ENCODE results near the gene ACAP3. TPM values are rescaled to one million over a fixed set of nuclear protein-coding genes. Genes with fewer than 3 reads are reported as not detected.

ACAP3 gene
- total and polyA plus RNA-seq, 5 experiments from 2014 or later, result 2.0 to 69.1 (median 6.7) TPM

GRCh38 chr1:1307261-1307922 is 338 bp downstream of the ACAP3 start:
- Mint-ChIP-seq H3K36me3 (peaks cover 0 to 3% (median 0%) of the 10 kb centered on the region in 3 donors), H3K4me1 (peaks cover 6 to 26% (median 22%) of the 10 kb centered on the region in 4 donors), H3K27ac (peak overlapping the region in 9 of 10 donors; percentile 57 to 97 (median 84)), H3K9me3 (no peaks in the 10 kb centered on the region), H3K4me3 (peak overlapping the region; percentile 82 to 90 (median 88)), H3K27me3 (no peaks in the 10 kb centered on the region)
- POLR2A ChIA-PET, result interaction anchor here (1.0 to 1.1 kb wide), 2 partner anchors 66 to 132 kb away, joined by 3 to 4 read pairs; no protein-coding TSS in a partner anchor
- DNase-seq (peak in 1 of 10 donors; percentile 12), ATAC-seq (peak in 1 of 2 donors; percentile 2)

- Mint-ChIP-seq H3K36me3 (peaks cover 0 to 3% (median 0%) of the 10 kb centered on the region in 3 donors), H3K4me1 (peaks cover 6 to 27% (median 22%) of the 10 kb centered on the region in 4 donors), H3K27ac (peak overlapping the region; percentile 57 to 97 (median 86)), H3K4me3 (peak overlapping the region; percentile 82 to 90 (median 88)), H3K9me3 (no peaks in the 10 kb centered on the region), H3K27me3 (no peaks in the 10 kb centered on the region)
- no peak for ATAC-seq
- peak in 1 of 10 donors; percentile 17 for DNase-seq
- POLR2A ChIA-PET, result interaction anchor here (0.6 to 1.1 kb wide), 3 partner anchors 67 to 913 kb away, joined by 3 to 4 read pairs (median 3); no protein-coding TSS in a partner anchor
Measured at GRCh38 chr1:1306661-1307260, 969 bp downstream of the ACAP3 start.

DNA sequence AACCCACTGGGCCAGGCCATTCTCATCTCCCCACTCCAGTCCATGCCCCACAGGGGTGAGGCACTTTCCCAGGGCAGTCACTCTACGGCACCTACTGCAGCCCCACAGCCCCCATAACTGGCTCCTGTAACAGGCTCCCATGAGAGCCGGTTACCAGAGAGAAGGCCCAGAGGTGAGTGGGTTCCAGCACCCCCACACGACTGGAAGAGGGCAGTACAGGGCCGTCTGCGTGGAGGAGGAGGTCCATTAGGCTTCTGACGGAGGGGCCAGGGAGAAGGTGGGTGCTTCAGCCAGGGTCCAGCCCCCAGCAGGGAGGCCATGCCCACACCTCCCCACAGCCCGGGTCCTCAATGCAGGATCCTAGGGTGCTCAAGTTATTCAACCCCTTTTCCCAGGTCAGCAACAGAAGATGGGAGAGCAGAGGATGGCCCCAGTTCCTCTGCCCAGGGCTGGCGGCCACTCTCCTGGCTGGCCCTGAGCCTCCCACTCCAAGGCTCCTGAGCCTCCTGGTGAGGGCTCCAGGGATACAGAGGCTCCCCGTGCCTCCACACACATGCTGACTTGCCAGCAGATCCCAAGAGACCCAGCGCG is 1.6 kb downstream of the ACAP3 start:
- ATAC-seq (no peak), DNase-seq (peak in 1 of 10 donors; percentile 28)
- Mint-ChIP-seq H3K36me3 (no peaks in the 10 kb centered on the region), H3K27ac (peak overlapping the region; percentile 57 to 94 (median 89)), H3K9me3 (no peaks in the 10 kb centered on the region), H3K4me1 (peaks cover 6 to 28% (median 22%) of the 10 kb centered on the region in 4 donors), H3K4me3 (peak overlapping the region; percentile 82 to 90 (median 88)), H3K27me3 (no peaks in the 10 kb centered on the region)
- POLR2A ChIA-PET, result interaction anchor here (0.6 to 1.8 kb wide), 5 partner anchors 11 to 914 kb away, joined by 3 to 5 read pairs (median 3); partner anchors contain the start of gene AURKAIP1

DNA sequence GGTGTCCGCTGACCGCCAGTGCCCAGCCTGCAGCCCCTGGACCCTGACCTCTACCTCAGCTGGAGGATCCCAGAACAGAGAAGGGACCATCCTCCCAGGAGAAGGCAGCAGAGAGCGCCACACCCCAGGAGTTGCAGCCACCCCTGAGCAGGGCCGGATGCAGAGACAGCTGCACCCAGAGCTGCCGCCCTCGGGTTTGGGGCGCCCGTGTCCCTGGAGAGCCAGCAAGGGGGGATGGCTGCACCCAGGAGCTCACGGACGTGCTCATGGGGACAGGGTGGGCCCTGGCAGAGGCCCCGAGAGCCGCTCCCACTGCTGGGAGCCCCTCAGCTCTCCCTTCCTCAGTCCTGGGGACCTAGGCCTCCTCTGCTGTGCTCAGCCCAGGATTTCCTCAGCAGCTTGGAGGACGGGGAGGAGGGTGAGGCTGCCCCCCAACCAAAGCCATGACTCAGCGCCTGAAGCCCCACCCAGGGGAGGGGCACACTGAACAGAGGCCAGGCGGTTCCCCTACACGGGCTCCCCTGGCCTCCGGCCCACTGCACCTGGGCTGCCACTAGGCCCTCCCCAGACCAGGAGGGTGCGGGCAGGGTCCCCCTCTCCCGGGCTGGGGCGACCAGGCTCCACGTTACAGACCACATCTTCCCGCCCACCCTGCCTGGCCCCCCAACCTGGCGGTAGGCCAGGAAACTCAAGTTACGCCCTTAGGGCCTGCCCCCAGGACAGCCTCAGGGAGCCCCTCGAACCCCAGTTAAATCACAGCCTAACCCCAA is 2.2 kb downstream of the ACAP3 start:
- DNase-seq, result peak; percentile 46 to 85 (median 64)
- Mint-ChIP-seq H3K27ac (peak overlapping the region; percentile 31 to 94 (median 88)), H3K9me3 (no peaks in the 10 kb centered on the region), H3K36me3 (no peaks in the 10 kb centered on the region), H3K27me3 (no peaks in the 10 kb centered on the region), H3K4me3 (peak overlapping the region; percentile 82 to 90 (median 88)), H3K4me1 (peaks cover 6 to 25% (median 22%) of the 10 kb centered on the region in 4 donors)
- POLR2A ChIA-PET, result interaction anchor here (0.5 to 1.8 kb wide), 12 partner anchors 9 to 286 kb away, joined by 3 to 9 read pairs (median 4); partner anchors contain the start of gene AURKAIP1
- peak; percentile 42 to 48 for ATAC-seq

DNA sequence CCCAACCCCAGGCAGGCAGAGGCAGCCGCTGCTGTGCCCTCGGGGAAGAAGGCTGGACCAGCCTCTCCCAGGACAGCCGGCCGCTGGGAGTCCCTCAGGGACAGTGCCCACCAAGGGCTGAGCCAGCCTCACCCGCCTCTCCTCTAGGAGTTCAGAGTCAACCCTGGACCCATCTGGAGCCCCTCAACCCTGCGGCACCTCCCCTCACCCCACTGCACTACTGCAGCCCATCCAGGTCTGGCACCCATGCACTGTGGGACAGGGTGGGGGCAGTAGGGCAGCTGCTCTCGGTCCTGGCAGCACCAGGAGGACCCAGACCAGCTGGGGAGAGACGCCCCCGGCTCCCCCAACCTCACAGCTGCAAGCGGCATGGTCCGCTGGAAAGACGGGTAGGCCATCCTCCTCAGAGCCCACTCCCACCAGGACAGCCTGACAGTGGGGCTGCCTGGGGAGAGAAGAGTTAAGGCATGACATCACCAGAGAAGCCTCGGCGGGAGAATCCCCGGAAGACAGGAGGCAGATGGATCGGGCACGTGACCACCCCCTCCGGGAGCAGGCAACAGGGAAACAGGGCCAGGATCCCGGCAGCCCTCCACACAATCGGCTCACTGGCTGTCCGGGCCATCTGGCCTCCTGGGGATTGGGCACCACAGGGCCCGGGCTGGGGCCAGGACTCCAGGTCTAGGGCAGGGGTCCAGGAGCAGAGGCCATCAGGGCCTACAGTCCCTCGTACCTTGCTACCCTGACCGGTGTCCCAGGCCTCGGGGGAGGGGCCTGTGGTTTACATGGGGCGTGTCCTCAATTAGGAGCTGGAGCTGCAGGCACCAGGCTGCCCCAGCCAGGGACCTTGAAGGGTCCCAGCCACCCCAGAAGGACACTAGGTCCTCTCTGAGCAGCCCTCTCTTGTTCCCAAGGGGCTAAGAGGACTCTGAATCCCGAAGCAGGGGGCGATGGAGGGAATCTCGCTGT is 3.1 kb downstream of the ACAP3 start:
- H3K27me3 Mint-ChIP-seq, result no peaks in the 10 kb centered on the region
- DNase-seq, result no peak
- peaks cover 6 to 29% (median 22%) of the 10 kb centered on the region in 4 donors for H3K4me1 Mint-ChIP-seq
- no peak for ATAC-seq
- POLR2A ChIA-PET, result interaction anchor here (0.5 to 1.8 kb wide), 10 partner anchors 10 to 198 kb away, joined by 3 to 6 read pairs (median 4); partner anchors contain the start of gene AURKAIP1
- no peaks in the 10 kb centered on the region for H3K36me3 Mint-ChIP-seq
- H3K4me3 Mint-ChIP-seq, result peak overlapping the region; percentile 45 to 90 (median 86)
- H3K9me3 Mint-ChIP-seq, result no peaks in the 10 kb centered on the region
- H3K27ac Mint-ChIP-seq, result peak overlapping the region in 7 of 10 donors; percentile 22 to 81 (median 52)

- ATAC-seq, result no peak
- Mint-ChIP-seq H3K27ac (no peak overlapping the region), H3K36me3 (no peaks in the 10 kb centered on the region)
Measured at GRCh38 chr1:1303736-1304135, 4.0 kb downstream of the ACAP3 start.

GRCh38 chr1:1302951-1303509 is 4.7 kb downstream of the ACAP3 start:
- Mint-ChIP-seq H3K4me1 (peaks cover 6 to 29% (median 22%) of the 10 kb centered on the region in 4 donors), H3K9me3 (no peaks in the 10 kb centered on the region), H3K27ac (no peak overlapping the region), H3K27me3 (no peaks in the 10 kb centered on the region), H3K4me3 (no peak overlapping the region), H3K36me3 (no peaks in the 10 kb centered on the region)
- DNase-seq (no peak), ATAC-seq (no peak)
- POLR2A ChIA-PET, result no interaction called here

More at GRCh38 chr1:1303736-1304135, 4.0 kb downstream of the ACAP3 start:
- peaks cover 6 to 29% (median 22%) of the 10 kb centered on the region in 4 donors for H3K4me1 Mint-ChIP-seq
- POLR2A ChIA-PET, result no interaction called here
- DNase-seq, result no peak
- H3K9me3 Mint-ChIP-seq, result no peaks in the 10 kb centered on the region
- H3K27me3 Mint-ChIP-seq, result no peaks in the 10 kb centered on the region
- no peak overlapping the region for H3K4me3 Mint-ChIP-seq

DNA sequence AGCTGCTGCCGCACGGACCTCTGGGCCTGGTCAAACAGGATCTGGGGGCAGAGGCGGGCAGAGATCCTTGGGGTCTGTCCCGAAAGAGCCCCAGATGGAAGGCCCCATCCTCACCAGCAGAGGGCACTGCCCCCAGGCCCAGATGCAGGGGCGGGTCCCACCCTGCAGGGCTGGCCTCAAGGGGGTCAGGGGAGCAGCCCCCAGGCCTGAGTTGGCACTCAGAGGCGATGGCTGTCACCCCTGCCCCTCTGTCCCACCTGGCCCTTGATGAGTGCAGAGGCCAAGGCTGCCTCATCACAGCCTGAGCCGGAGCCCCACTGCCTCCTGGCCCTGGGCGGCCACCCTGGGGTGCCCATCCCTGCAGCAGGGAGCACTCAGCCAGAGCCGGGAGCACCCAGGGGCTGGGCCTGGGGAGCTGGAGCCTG is 5.7 kb downstream of the ACAP3 start:
- ATAC-seq, result no peak
- no peak overlapping the region for H3K27ac Mint-ChIP-seq
- no peak for DNase-seq
- H3K9me3 Mint-ChIP-seq, result no peaks in the 10 kb centered on the region
- no peaks in the 10 kb centered on the region for H3K36me3 Mint-ChIP-seq
- H3K27me3 Mint-ChIP-seq, result no peaks in the 10 kb centered on the region
- peaks cover 6 to 27% (median 21%) of the 10 kb centered on the region in 4 donors for H3K4me1 Mint-ChIP-seq
- POLR2A ChIA-PET, result no interaction called here
- H3K4me3 Mint-ChIP-seq, result no peak overlapping the region

DNA sequence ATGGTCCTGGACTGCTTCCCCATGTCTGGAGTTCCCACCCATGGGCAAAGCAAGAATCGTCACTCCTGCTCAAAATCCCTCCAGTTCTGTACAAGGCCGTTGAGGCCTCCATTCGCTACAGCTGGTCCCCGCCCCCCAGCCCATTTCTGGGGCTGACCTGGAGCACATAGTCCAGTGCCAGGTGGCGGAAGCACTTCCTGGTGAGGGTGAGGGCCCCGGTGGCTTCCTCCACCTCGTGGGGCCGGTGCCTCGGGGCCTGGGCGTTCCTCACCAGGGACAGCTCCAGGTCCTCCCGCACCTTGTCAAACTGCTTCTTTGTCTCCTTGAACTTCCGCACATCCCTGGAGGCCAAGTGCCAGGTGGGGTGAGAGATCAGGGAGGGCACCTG is 7.4 kb downstream of the ACAP3 start:
- no peak overlapping the region for H3K4me3 Mint-ChIP-seq
- peaks cover 2 to 12% (median 4%) of the 10 kb centered on the region in 4 donors for H3K4me1 Mint-ChIP-seq
- ATAC-seq, result no peak
- H3K36me3 Mint-ChIP-seq, result no peaks in the 10 kb centered on the region
- peak overlapping the region in 1 of 10 donors; percentile 53 for H3K27ac Mint-ChIP-seq
- DNase-seq, result no peak
- POLR2A ChIA-PET, result interaction anchor here (0.7 kb wide), 1 partner anchor 24 kb away, joined by 3 read pairs; no protein-coding TSS in a partner anchor
- H3K9me3 Mint-ChIP-seq, result no peaks in the 10 kb centered on the region
- no peaks in the 10 kb centered on the region for H3K27me3 Mint-ChIP-seq

DNA sequence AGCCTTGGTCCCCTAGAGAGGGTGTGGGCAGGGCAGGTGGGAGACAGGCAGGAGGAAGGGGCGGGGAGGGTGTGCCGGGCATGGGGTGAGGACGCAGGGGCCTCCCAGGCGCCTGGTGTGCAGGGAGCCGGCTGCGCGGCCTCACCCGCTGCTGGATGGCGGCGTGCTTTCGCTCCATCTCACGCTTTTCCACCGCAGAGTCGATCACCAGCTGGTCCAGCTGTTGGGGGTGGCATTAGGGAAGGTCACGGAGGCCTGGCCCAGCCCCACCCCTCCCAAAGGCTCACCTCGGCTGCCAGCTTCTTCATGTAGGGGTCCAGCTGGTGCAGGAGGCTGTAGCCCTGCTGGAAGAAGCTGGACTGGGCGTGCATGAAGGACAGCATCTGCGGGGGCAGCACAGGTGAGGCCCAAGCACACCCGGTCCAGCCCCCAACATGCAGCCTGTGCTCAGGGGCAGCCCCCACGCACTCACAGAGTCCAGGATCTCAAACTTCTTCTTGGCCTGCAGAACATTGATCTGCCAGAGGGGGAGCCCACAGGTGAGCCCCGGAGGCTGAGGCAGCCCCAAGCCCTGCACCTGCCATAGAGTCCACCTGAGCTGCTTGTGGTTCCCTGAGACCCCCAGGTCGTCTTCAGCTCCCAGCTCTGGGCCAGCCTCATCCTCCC is 7.9 kb downstream of the ACAP3 start:
- Mint-ChIP-seq H3K4me3 (no peak overlapping the region), H3K27me3 (no peaks in the 10 kb centered on the region), H3K27ac (peak overlapping the region in 1 of 10 donors; percentile 53), H3K4me1 (peaks cover 0 to 9% (median 2%) of the 10 kb centered on the region in 4 donors), H3K36me3 (no peaks in the 10 kb centered on the region), H3K9me3 (no peaks in the 10 kb centered on the region)
- POLR2A ChIA-PET, result no interaction called here
- peak; percentile 87 to 88 for ATAC-seq
- peak in 2 of 10 donors; percentile 30 to 42 for DNase-seq
